Glomerular visceral epithelial cell (primary cell): ENCODE measurements around the gene CFAP61.
A peak's percentile ranks its signal among the peaks of the same experiment; 100 is the strongest.

Source experiments
- DNase-seq: peaks from one replicate; pipeline ENCODE4 v3.0.0-alpha.2; 2016; ENCODE audit errors: extremely low spot score

The CFAP61 gene

GRCh38 chr20:20273286-20273685, 221.0 kb downstream of the CFAP61 start:
- DNase-seq: no peak

- DNase-seq: no peak
These were observed 222.5 kb downstream of the CFAP61 start for GRCh38 chr20:20274821-20275220.

GRCh38 chr20:20275636-20276035, 223.3 kb downstream of the CFAP61 start:
- no peak for DNase-seq

GRCh38 chr20:20276811-20277530, 224.6 kb downstream of the CFAP61 start:
- DNase-seq: no peak

GRCh38 chr20:20277894-20278335, 225.6 kb downstream of the CFAP61 start:
- no peak for DNase-seq

GRCh38 chr20:20286061-20286460, 233.7 kb downstream of the CFAP61 start:
- no peak for DNase-seq

- DNase-seq: peak; percentile 21
These were observed 237.0 kb downstream of the CFAP61 start for GRCh38 chr20:20289331-20289730.

- no peak for DNase-seq
These were observed 240.1 kb downstream of the CFAP61 start for GRCh38 chr20:20292472-20292871.

- no peak for DNase-seq
These were observed 240.8 kb downstream of the CFAP61 start for GRCh38 chr20:20293141-20293540.

GRCh38 chr20:20293691-20294385, 241.5 kb downstream of the CFAP61 start:
- no peak for DNase-seq

- peak; percentile 12 for DNase-seq
These were observed 243.5 kb downstream of the CFAP61 start for GRCh38 chr20:20295621-20296498.

GRCh38 chr20:20297181-20297580, 244.8 kb downstream of the CFAP61 start:
- no peak for DNase-seq

- DNase-seq: no peak
These were observed 245.4 kb downstream of the CFAP61 start for GRCh38 chr20:20297752-20298151.

- no peak for DNase-seq
These were observed 247.6 kb downstream of the CFAP61 start for GRCh38 chr20:20299904-20300303.

- no peak for DNase-seq
These were observed 251.0 kb downstream of the CFAP61 start for GRCh38 chr20:20303320-20303719.

GRCh38 chr20:20303742-20304141, 251.4 kb downstream of the CFAP61 start:
- DNase-seq: no peak

- DNase-seq: no peak
These were observed 252.6 kb downstream of the CFAP61 start for GRCh38 chr20:20304942-20305341.

GRCh38 chr20:20312562-20312961, 260.2 kb downstream of the CFAP61 start:
- DNase-seq: no peak

- no peak for DNase-seq
These were observed 264.9 kb downstream of the CFAP61 start for GRCh38 chr20:20317195-20317594.

- no peak for DNase-seq
These were observed 265.5 kb downstream of the CFAP61 start for GRCh38 chr20:20317621-20318364.

- no peak for DNase-seq
These were observed 266.2 kb downstream of the CFAP61 start for GRCh38 chr20:20318365-20319161.
